HS-5 (cell line): ENCODE measurements around the gene CTBP1.

ENCODE experiments used
- DNase-seq: peaks from one replicate; pipeline ENCODE4 v3.0.0-alpha.2; 2012; ENCODE audit warnings: low read depth

CTBP1 gene

DNA sequence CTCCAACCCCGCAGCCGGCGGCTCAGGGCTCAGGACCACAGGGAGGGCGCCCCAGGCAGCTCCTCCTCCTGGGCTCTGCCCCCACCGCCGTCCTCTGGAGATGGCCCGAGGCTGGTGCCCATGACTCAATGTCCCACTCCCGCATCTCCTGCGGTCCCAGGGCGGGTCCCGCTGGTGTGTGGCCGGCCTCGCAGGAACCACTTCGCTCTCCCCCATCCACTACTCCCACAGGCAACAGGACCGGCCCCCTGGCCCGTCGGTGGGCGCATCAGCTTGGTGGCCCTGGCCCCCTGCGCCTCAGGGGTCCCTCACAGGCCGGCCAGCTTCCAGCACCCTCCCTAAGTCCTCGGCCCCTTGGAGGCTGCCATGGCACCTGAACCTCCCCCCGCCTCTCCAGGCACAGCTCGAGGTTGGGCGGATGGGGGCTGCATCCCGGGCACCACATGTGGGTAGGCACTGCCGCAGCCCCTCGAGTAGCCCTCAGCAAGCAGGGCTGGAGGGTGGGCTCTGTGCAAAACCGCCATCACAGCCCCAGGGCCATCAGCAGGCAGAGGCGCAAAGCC lies 53.7 kb downstream of the CTBP1 start:
- DNase-seq = no peak

DNA sequence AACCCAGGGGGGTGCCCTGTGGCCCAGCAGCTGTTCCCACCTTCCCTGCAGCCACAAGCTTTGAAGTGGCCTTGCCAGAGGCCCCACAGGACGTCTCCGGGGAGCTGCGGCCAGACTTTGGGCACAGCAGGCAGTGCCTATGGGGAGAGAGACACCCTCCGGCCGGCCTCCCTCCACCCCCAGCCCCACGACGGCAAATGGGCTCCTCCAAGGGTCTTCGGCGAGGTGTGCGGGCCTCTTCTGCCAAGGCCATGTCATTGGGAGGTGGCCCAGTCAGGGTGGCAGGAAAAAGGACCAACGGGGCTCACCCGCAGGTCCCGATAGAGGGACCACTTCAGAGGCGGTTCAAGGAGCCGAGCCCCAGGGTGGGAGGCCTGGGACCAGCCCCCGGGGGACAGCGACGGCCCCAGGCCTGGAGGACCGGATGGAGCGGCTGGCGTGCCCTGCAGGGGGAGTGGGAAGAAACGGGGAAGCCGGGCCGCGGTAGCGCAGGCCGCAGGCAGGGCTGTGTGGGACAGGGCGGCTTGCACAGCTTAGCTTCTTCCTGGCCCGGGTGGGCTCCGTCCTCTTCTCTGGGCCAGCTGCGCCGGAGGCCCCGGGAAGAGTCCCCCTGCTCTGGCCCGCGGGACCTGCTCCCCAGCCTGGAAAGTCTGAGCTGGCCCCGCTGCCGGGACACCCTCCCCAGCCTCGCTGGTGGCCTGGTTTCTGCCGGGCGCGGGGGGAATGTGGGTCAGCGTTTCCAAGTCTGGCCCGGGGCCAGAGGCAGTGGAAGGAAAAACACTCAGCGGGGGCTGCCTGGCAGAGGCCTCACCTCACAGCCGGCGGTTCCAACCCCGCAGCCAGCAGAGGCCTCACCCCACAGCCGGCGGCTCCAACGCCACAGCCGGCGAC lies 54.7 kb downstream of the CTBP1 start:
- DNase-seq = no peak

DNA sequence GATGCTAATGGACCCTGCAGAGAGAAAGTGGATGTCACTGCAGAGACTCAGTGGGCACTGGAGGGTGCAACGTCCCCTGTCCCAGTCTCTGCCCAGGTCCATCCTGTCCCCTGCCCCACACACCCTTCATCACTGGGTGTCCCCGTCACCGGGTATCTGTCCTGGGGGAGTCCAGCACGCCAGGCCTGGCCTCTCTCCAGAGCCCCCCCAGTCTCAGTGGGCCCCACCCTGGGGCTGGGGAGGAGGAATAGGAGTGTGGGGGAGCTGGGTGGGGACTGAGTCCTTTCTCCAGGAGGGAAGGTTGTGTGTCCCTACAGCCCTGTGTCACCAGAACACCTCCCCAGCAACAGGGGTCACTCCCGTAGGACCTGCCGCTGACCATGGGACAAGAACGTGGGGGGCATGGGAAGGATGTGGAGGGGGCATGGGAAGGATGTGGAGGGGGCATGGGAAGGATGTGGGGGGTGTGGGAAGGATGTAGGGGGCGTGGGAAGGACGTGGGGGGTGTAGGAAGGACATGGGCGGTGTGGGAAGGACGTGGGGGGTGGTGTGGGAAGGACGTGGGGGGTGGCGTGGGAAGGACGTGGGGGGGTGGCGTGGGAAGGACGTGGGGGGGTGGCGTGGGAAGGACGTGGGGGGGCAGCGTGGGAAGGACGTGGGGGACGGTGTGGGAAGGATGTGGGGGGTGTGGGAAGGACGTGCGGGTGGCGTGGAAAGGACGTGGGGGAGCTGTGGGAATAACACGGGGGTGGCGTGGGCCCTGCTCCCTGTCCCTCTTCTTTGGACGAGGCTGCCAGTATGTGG lies 55.5 kb downstream of the CTBP1 start:
- DNase-seq = no peak

DNA sequence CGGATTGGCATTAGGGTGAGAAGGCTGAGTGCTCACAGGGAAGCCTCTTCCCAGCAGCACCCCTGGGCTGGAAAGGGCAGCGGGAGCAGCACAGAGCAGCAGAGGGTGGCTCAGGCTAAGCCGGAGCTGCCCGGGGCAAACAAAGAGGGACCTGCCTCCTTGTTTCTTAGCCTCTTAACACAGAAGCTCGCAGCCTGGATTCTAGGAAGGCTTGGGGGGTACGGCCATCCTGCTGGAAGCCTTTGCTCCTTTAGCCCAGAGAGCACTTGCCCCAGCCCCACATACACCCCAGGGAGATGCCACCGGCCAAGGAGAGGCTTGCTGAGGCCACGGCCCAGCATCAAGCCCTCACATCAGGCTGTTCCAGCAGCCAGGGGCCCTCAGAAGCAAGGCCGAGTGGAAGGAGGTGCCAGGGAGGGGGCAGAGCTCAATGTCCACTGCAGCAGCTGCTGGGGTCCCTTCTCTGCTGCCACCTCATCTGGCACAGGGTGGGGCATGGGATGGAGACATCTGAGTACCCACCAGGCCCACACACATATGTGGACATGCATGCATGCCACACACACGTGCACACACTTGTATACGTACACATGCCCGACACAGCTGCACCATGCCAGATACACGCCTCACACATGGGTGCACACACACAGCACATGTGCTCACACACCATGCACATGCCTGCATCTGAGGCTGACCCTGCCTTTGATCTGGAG lies 56.3 kb downstream of the CTBP1 start:
- no peak for DNase-seq

DNA sequence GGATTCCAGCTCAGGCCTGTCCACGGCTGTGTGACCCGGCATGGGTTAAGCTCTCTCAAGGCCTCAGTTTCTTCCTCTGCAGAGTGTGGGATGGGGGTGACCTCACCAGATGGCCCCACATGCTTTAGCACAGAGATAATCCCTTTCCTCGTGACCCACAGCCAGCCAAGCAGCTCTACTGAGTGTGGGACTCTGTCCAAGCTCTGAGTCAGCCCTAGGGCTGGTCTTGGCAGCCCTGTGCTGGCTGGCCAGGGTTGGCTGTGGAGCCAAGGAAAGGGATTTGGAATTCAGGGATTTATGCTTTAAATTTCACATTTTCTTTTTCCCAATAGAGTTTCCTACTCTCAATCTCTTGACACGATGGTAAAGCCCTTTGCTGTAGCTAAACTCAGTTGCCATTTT lies 56.8 kb downstream of the CTBP1 start:
- DNase-seq = peak; percentile 90

DNA sequence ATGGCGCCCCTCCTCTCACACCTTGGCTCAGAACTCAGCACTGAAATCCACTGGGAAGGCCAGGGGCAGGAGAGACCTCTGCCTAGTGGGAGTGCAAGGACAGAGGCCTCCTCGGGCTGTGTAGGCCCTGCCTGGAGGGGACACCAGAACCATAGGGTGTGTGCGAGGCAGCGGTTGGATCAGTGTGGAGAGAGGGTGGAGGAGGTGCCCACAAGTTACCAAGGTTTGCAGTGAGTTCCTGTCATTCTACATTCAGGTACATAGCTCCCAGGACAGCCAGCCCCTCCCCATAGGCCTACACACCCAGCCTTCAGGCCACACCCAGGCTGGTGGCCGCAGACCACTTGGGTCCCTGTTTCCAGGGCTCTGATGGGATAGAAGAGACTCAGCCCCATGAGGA lies 57.3 kb downstream of the CTBP1 start:
- no peak for DNase-seq

DNA sequence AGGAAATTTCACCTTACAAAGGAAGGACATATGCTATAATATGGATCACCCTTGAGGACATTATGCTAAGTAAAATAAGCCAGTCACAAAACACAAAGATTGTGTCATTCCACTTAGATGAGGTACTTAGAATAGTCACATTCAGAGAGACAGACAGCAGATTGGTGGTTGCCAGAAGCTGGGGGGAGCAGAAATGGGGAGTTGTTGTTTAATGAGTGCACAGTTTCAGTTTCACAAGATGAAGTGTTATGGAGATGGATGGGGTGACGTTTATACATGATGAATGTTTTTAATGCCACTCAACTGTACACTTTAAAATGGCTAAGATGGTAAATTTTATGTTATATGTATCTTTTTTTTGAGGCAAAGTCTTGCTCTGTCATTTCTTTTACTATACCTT lies 61.7 kb downstream of the CTBP1 start:
- no peak for DNase-seq

DNA sequence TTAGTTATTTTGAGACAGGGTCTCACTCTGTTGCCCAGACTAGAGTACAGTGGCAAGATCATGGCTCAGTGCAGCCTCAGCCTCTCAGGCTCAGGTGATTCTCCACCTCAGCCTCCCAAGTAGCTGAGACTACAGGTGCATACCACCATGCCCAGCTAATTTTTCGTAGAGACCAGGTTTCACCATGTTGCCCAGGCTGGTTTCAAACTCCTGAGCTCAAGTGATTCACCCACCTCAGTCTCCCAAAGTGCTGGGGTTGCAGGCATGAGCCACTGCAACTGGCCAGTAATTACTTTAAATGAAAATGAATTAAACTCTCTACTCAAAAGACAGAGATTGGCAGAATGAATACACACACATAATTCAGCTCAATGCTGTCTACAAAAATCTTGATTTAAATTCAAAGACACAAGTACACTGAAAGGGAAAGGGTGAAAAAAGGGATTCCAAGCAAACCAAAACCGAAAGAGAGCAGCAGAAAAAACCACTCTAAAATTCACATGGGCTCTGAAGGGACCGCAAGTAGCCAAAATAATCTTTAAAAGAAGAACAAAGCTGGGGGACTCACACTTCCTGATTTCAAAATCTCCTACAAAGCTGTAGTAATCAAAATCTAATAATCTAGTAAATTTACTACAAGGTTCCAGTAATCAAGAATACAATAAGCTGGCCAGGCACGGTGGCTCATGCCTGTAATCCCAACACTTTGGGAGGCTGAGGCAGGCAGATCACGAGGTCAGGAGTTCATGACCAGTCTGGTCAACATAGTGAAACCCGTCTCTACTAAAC lies 64.8 kb downstream of the CTBP1 start:
- no peak for DNase-seq

DNA sequence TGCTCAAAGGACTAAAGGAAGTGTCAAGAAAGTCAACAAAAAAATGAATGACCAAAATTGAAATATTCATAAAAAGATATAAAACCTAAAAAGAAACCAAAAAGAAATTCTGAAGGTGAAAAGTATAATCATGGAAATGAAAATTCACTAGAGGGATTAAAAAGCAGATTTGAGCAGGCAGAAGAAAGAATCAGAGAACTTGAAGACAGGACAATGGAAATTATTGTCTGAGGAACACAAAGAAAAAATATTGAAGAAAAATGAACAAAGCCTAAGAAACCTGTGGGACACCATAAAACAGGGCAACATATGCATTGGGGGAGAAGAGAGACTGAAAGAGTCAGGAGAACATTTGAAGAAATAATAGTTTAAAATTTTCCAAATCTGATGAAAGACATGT lies 66.6 kb downstream of the CTBP1 start:
- DNase-seq = no peak

DNA sequence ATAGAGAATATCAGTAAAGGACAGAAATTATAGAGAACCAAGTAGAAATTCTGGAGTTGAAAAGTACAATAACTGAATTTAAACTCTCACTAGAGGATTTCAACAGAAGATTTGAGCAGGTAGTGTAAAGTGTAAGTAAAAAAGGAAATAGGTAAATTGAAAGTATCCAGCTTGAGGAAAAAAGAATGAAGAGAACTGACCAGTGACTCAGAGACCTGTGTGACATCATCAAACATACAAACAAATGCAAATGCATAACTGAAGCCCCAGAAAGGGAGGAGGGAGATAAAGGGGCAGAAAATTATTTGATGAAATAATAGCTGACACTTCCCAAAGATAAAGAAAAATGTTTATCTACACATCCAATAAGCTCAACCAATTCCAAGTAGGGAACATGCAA lies 68.3 kb downstream of the CTBP1 start:
- no peak for DNase-seq

DNA sequence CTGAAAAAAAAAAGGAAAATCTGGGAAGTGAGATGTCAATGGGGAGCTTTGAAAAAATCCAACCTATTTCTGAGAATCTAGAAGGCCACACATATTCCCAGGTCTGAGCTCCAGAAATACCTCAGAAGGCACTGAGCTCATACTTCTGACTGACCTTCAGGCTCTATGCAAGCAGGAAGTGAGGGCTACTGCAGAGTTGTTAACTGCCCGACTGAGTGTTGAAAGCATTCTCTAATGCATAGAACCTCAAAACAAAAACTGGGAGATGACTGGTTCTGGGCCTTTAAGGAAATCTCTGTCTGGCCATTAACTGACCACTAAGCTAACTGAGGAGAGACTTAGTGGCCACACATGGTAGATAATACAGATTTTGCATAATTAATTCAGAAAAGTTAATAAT lies 69.0 kb downstream of the CTBP1 start:
- no peak for DNase-seq

DNA sequence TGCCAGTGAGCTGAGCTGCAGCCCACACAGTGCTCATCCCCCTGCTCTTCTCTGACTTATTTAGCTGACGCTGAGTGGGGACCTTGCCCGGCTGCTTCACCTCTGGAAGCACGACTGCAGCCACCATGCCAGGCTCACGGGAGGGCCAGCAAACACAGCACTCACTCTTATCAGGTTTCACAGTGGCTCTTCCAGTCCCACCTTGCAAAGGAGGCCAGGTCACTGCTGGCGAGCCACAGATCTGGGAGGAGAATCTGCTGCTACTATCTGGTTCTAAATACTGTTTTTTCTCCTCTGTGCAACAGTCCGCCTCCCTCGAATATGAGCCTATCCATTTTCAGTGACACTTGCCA lies 69.9 kb downstream of the CTBP1 start:
- no peak for DNase-seq

DNA sequence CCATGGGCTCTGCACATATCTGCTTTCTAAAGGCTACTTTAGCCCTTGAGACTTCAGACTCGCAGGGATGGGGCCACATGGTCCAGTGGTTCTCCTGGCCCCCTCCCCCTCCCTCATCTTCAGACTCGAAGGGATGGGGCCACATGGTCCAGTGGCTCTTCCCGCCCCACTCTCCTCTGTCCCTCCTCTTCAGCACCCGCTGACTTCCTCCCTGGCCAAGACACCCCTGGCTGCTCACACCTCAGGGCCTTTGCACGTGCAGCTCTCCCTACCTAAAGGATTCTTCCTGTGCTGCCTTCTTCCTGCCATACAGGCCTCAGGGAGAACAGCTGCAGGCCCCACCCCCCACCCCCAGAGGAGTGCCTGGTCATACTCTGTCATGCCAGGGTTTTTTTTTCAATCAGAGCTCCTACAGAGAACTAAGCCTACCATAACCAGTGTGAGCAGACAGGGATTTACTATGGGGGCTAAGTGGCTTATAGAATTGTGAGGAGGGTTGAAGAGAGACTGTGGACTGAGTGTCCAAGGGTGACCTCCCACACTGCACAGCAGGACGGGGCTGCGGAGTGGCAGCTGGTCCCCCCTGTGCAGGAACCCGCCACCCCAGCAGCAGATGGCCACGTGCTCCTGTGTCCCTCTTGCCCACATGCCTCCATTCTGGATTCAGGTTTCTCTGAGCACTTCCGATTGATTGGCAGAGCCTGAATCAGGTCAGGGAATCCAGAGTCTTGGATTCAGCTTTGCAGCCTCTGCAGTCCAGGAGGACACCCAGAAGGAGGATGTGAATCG lies 70.4 kb downstream of the CTBP1 start:
- DNase-seq = no peak

DNA sequence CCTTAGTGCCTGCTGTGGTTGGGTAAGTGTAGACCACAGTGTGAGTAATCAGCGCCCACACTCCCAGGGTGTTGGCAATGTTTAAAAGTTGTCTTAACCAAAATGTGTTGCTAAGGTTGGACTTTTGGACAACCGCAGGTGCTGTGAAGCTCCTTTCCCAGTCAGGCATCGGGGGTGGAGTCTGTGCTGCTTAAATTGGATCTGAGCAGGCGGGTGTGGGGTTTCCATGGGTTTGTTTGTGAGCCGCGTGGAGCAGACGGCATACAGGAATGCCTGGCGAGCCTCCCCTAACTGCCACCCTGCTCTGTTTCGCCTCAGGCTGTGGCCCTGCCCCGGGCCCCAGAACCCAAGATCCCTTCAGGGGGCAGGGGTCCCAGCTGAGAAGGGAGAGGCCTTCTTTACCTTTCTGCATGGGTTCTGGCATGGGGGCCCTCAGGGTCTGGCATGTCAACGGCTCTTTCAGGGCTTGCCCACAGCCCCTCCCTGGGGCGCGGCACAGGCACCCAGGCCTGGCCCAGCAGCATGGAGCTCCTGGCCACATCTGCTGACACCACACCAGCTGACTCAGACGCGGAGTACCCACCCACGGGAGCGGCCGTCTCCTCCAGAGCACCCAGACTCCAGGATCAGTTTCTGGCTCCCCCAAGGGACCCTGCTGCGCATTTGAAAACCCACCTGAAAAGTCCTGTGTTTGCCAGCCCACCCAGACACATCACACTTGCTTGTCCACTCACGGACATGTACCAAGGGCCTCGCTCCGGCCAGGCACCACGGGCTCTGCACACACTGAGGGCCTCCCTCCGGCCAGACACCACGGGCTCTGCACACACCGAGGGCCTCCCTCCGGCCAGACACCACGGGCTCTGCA lies 71.4 kb downstream of the CTBP1 start:
- no peak for DNase-seq

DNA sequence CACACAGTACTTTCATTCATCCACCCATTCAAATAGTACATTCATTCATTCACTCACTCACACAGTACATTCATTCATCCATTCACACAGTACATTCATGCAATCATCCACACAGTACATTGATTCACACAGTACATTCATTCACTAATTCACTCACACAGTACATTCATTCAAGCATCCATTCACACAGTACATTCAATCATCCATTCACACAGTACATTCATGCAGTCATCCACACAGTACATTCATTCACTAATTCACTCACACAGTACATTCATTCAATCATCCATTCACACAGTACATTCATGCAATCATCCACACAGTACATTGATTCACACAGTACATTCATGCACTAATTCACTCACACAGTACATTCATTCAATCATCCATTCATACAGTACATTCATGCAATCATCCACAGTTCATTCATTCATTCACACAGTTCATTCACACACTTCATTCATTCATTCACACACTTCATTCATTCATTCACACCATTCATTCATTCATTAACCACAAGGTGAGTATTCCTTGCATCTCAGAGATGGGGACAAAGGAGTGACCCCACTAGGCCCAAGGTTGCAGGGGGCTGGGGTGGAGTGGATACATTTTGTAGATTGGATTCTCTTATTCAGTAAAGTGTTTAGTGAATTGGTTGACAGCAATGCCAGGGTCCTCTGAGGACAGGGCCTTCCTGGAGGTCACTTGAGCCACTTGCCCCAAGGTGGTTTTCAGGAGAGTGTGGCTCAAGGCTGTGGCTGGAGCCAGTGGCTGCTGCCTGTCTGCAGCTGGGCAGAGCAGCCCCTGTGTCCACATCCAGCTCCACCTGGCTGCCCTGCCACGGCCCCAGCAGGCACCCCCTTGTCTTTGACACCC lies 72.3 kb downstream of the CTBP1 start:
- DNase-seq = no peak

DNA sequence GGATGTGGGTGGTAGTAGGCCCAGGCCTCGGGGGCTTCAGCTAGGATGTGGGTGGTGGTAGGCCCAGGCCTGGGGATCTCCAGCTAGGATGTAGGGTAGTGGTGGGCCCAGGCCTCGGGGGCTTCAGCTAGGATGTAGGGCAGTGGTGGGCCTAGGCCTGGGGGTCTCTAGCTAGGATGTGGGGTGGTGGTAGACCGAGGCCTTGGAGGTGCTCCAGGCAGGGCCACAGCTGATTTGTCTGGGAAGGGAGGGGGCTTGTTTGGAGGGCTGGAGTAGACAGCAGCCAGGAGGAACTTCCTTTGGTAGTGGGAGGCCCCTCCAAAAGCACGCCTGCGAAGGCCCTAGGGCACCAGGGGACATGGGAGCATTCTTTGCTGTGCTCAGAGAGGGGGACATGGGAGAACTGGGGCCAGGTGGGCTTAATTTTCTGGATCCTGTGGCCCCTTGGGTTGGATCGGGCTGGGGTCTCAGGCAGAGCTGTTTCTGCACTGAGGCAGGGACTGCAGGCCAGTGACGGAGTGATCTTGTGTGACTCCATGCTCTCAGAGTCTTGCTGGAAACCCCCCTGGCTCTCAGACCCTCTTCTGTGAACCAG lies 73.2 kb downstream of the CTBP1 start:
- no peak for DNase-seq

DNA sequence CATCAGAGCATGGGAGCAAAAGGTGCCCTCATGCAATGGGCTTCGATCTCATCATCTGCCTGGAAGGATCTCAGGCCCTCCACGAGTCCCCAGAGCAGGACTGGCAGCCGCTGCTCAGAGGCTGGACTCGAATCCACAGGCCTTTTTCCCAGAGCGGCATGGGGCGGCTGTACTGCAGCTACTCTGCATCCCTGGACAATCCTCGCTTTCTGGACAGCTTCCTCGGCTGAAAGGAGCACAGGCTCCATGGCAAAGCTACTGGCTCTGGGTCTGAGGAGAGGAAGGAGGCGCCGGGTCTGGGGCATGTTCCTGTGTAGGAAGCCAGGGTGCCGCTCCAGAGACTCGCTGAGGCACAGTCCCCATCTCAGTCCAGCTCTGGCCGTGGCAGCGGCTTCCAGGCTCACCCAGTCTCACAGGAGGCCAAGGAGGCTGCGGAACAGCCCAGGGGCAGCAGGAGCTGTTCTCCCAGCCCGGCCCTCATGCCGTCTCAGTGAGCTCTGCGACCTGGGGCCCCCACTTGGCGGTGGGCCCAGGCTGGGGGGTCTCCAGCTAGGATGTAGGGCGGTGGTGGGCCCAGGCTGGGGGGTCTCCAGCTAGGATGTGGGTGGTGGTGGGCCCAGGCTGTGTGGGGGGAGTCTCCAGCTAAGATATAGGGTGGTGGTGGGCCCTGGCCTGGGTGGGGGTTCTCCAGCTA lies 73.8 kb downstream of the CTBP1 start:
- no peak for DNase-seq
